ENCODE results near the gene POLD3.

The POLD3 gene, protein sequence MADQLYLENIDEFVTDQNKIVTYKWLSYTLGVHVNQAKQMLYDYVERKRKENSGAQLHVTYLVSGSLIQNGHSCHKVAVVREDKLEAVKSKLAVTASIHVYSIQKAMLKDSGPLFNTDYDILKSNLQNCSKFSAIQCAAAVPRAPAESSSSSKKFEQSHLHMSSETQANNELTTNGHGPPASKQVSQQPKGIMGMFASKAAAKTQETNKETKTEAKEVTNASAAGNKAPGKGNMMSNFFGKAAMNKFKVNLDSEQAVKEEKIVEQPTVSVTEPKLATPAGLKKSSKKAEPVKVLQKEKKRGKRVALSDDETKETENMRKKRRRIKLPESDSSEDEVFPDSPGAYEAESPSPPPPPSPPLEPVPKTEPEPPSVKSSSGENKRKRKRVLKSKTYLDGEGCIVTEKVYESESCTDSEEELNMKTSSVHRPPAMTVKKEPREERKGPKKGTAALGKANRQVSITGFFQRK

DNA sequence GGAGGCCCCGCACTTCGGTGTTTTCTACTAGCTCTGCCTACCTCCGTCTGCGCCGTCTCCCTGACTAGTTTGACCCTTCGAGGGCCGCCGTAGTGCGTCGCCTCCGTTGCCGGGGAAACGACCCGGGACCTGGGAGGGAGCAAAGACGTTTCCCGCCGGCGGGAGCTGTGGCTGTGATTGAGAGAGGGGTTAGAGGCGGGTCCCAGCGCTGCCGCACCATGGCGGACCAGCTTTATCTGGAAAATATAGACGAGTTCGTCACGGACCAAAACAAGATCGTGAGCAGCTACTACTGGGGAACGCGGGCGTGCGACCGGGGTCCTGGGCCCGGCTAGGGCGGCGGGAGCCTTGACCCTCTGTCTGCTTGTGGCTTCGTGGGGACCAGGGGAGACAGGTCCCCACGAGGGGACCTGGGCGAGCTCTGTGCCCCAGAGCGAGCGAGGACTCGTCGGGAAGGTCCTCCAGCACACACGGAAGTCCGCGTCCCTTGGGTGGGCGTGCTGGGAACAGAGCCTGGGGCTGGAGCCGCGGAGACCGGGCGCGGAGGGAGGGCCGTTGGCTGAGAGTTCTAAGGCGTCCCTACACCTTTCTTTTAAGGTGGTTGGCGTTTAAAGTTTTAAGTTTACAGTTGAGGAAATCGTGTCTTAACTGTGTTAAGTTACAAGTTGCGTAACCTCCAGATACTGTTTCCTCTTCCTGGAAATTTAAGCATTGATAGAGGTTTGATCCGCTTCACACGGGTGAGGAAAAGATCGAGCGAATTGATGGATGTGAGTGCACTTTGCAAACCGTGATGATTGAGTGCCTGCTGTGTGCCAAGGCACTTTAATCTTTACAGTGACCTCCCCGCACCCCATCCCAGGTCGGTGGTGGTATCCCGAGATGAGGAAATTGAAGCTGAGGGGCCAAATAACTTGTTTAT, at the start of gene POLD3:
TSS of gene POLD3 (plus strand) at position 142 of the 922 bp plus-strand sequence. CDS start at position 219, 77 bp downstream.
- peak; percentile 95 for DNase-seq

DNA sequence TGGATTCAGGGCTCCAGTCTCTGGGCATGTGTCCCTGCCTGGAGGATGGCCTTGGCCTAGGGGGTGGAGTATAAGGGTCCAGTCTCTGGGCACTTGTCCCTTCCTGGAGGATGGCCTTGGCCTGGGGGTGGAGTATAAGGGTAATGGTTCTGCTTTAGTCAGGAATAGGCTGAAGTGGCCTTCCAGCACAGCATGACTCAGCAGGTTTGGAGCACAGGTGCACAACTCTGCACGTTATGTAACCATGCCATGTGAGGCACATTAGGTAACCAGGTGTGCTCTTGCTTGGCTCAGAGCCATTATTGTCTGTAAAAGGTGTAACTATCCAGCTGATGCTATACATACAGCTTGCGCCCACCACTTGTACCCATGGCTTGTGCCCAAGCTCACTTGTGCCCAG, 48.4 kb upstream of the POLD3 start:
- no peak for DNase-seq

DNA sequence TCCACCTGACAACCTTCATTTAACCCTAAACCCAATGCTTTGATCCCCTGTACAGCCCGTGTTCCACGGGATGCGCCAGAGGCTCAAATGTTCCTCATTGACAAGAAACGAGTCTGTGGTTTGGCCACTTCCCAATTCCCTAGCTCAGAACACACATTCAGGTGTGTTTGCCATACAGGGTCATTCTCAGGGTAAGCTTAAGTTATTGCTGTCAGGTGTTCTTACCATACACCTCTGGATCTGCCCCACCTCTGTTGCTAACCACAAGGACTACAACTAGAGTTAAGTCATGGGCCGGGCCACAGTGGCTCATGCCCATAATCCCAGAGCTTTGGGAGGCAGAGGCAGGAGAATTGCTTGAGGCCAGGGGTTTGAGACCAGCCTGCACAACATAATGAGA, 45.6 kb upstream of the POLD3 start:
- no peak for DNase-seq

DNA sequence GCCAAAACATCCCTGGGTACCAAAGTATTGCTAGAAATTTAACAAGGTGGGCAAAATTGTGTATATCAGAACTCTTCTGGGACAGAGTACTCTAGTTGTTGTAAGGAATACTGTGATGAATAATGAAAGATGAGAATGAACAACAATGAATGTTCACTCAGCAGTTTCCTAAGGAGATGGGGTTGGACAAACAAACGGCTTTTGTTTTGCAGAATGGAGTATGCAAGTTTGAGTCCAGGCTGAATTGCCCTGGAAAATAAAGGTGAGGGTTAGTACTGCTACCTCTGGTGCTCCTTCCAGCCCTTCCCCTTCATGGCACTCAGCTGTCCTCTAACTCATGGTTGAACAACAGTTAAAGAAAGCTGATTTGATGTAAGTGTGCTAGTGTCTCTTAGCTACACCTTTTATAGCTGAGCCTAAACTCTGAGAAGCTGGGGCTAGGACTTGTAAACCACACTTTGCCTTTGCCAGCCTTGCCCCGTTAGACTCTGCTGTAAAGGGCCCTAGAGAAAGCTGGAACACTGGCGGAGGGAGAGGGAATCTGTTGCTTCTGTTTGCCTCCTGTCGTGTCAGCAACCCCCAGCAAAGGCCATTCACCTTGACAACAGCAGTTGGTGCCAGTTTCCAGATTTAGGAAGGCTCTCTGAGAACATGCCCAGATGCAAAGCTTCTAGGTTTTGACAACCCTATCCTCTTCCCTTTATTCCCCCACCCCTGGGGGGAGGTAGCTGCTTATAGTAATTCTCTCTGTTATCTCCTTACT, 41.2 kb upstream of the POLD3 start:
- no peak for DNase-seq

DNA sequence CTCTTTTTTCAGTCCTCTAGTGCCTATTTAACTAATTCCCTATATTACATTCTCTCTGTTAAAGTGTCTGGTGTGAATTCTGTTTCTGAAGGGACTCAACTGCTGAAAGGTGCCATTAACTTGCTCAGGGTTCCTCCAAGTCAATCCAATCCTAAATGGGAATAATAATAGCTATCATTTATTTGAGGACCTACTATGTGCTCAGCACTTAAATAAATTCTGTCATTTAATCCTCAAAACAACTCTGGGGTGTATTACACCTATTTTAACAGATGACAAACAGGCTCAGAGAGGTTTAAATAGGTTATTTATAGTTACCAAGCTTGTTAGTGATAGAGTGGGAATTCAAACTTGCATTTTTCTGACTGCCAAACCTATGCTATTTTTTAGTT, 40.6 kb upstream of the POLD3 start:
- no peak for DNase-seq

DNA sequence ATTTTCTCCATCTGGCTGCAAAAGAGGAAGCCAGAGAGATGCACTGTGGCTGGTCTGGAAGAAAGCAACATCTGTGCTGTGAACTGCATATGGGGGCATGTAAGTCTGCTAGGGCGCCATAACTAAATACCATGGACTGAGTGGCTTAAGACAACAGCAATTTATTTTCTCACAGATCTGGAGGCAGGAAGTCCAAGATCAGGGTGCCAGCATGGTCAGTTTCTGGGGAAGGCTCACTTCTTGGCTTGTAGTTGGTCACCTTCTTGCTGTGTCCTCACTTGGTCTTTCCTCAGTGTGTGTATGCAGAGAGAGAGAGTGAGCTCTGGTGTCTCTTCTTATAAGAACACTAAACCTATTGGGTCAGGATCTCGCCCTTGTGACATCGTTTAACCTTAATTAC, 34.9 kb upstream of the POLD3 start:
- no peak for DNase-seq

DNA sequence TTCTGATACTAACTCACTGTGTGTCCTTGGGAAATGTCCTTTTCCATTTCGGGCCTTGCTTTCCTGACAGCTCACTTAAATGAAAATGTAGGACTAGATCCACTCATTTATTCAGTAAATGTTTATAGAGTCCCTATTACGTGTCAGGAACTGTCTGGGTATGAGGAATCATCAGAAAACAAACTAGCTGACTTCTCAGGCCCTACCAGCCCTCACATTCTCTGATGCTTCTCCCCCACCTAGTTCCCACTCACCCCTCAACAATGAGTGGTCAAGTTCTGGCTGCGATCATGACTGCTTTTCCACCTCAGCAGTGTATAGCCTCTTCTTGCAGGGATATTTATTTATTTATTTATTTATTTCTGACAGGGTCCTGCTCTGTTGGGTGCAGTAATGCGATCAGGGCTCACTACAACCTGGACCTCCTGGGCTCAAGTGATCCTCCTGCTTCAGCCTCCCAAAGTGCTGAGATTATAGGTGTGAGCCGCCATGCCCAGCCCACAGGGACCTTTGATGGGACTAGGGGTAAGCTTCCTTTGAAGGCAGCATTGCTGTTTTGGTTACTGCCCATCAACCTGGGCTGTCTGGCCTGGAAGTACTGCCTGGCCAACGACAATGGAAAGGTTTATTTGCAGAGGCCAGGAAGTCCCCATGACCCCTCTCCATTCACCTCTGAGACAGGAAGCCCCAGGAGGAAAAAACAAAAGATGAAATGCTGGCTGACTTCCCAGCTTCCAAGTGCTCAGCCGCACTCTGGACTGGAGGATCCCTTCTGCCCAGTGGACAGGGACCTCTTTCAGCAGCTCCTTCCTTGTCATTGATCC, 33.1 kb upstream of the POLD3 start:
- no peak for DNase-seq

DNA sequence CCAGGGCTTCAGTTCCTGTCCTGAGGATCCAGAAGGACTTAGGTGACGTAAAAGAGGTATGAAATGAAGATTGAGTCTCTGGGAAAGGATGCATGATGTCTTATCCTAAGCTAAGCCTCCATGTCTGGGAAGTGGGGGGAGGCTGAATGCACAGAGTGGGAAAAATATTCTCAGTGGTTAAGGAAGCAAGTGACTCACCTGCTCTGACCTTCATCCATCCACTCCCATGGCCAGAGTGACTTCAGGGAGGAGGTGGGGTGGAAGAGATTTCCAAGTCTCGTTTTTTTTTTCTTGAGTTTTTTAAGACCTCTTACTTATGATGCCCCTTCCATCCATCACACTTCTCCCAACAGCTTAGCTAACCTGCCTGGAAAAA, 32.5 kb upstream of the POLD3 start:
- no peak for DNase-seq

DNA sequence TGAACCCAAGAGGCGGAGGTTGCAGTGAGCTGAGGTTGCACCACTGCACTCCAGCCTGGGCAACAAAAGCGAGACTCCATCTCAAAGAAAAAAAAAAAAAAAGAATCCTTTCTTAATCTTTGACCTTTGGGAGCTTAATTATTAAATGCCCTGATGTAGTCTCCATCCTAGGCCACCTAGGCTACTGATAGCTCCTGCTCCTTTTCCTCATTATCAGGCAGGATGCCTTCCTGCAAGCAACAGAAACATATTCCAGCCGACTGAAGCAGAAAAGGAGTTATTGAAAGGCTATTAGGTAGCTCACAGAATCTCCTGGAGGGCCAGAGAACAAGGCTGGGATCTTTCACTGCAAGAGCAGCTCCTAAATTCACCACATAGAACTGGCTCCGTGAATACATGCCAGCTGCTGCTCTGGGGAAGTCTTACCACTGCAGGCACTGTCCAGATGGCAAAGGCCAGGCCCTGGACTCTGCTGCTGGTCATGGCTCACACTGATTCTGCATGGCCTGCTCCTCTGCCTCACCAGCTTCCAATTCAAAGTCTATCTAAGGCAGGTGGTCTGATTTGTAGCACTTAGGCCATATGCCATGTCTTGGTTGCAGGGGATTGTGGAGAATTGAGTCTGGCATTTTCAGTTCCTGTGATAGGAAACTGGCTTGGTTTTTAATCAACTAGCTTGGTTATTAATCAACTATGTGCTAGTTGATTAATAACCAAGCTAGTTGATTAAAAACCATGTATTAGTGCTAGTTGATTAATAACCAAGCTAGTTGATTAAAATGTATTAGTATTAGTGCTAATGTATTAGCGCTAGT, 26.0 kb upstream of the POLD3 start:
- DNase-seq, result no peak

DNA sequence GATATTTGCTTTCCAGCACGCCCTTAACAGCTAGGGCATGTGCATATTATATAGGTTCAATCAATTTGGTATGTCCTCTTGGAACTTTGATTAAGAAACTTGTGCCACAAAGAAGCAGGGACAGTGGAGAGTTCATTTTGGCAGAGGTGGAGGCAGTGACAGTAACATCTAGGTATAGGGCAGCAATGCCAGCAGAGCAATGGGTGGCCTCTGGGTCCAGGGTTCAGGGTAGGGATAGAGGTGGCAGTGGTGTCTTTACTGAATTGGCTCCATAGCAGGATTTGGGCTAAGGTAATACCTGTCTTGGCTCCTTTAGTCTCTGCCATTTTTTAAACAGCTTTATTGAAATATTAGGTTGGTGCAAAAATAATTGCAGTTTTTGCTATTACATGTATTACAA, 24.4 kb upstream of the POLD3 start:
- DNase-seq, result no peak

DNA sequence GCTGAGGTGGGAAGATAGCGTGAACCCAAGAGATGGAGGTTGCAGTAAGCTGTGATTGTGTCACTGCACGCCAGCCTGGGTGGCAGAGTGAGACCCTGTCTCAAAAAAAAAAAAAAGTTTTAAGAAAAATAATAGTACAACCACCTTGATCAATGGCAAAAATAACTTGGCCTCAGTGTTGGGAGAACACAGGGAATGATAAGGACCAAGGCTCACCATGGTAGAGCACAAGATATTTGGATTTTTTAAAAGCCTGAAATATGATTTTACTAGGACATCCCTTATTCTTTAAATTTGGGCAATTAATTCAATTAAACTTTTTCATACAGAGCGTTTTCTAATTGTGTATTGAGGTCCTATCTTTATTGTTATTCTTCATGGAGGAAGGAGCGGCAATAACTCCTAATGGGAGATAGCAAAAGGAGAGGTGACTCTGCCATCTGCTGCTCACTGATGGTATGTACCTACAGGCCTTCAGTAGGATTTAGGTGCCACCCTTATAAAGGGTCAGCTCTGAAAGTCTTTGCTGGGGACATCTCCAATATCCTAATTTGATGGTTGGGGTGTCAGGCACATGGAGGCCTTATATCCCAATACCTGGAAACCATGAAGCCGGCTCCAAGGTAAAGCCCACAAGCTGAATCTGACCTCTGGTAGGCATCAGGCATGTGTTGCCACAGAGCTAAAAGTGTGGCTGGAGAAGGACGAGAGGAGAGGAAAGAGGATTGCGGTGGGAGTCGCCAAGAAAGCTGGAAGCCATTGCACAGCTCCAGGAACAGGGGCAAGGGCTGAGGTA, 21.9 kb upstream of the POLD3 start:
- peak; percentile 11 for DNase-seq

DNA sequence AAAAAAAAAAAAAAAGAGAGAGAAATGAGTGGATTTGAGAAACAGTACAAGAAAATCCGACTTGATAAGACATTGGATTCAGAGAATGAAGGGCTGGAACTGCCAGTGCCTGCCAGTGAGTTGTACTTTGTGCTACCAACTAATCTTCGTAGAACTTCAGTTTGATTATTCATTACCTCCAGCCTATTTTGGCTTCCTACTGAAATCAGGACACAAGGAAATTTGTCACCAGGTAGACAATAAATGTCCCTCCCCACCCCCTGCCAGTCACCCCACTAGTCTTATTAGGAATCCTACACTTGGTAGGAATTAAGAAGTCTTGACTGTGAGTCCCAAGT, 21.4 kb upstream of the POLD3 start:
- DNase-seq, result no peak

DNA sequence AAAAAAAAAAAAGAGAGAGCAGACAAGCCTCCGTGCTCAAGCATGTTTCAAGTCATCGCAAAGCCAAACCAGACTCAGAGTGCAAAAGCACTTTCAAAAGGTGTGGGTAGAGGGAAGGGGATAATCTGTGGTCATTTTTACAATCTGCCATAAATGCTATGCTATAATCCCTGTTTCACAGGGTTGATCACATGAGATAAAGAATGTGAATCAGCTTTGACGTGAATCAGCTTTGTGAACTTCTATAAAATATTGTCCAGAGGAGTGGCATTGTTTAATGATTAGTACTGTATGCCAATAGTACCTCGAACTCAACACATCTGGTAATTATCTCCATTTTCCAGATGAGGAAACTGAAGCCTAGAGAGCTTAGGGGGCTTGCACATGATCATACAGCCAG, 20.0 kb upstream of the POLD3 start:
- DNase-seq, result no peak

DNA sequence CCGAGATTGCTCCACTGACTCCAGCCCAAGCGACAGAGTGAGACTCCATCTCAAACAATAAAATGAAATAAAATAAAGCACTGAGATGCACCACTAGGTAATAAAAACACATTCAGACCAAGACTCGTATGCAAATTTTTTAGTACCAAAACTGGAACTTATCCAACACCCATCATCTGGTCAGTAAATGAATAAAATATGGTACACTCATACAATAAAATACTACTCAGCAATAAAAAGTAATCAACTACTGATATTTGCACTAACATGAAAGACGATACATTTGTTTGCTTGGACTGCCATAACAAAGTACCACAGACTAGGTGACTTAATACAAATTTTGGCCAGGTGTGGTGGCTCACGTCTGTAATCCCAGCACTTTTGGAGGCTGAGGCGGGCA, 17.8 kb upstream of the POLD3 start:
- DNase-seq, result no peak

DNA sequence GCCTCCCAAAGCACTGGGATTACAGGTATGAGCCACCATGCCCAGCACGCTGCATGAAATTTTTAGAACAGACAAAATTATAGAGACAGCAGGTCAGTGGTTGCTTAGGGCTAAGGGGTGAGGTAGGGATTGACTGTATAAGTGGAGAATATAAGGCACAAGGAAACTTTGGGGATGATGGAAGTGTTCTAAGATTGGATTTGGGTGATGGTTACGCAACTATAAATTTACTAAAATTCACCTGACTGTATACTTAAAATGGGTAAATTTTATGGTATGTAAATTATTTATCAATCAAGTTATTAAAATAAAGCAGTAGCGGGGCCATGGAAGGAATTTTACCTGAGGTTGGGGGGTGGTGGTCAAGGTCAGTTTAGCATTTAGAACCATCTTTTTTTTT, 16.4 kb upstream of the POLD3 start:
- DNase-seq, result no peak

DNA sequence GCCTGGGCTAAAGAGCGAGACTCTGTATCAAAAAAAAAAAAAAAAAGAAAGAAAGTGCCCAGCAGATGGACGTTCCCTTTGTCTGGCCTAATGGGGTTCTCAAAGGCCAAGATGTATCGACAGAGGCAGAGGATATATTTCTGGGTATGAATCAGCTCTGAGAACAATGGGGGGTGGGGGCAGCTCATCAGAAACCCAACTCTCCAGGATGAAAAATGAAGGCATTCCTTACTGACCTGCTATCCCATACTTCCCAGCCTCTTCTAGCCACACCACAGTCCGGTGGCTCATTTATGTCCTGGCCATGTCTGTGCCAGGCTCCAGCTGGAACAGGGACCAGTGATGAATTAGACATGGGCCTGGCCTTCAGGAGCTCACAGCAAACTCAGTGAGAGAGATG, 15.2 kb upstream of the POLD3 start:
- no peak for DNase-seq

DNA sequence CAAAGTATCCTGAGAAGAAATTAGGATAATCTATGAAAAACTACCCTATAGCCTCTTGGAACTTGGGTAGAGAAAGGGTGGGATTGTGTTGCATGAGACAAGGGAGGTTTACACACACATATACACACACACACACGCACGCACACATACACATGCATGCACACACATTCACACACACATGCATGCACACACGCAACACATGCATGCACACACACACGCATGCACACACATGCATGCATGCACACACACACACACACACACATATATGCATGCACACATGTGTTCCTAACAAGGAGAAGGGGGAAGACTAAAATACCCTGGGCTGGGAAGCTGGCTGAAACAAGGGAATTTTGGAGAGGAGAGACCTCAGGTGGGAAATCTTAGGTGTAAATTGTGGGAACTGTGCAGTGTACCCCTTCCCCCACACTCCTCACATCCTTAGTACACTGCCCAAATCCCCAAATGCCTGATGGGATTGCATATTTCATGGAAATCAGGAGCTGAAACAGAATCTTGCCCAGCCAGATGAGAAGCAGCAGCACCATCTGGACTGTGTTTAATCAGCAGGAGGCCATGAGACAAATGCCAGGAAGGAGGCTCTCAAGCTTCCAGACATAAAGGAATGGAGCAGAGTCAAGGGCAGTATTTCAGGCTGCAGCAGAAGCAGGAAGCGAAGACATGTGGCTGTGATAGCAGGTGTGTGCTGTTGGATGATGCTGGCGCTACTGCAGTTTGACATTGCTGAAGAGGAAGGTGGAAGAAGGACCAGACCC, 14.6 kb upstream of the POLD3 start:
- DNase-seq, result no peak

DNA sequence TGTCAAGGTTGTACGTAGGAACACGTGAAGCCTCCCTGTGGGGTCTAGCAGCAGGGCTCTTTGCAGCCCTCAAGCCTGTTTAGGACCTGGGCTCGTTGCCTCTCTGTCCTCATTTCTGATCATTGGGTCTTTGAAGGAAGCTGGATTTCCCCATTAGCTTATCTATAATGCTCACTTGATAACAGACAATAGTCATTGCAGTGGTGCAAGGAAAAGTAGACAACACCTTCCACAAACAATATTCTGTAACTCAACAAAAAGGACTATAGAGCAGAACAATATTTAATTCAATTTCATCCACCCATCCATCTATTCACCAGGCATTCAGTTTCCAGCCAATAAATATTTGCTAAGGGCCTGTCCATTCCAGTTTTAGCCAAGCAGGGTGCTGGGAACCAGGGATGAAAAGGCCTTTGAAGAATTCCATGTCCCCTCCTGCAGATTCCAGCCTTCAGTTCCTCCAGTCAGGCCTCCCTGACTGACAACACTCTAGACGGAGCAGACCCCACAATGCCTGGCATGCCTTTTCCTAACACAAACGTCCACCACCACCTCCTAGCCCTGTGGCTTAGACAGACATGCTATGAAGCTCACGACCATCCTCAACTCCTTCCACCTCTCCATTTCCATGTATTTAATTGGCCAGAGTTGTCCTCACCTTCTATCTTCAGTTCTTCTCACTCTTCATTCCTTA, 12.7 kb upstream of the POLD3 start:
- DNase-seq, result no peak

DNA sequence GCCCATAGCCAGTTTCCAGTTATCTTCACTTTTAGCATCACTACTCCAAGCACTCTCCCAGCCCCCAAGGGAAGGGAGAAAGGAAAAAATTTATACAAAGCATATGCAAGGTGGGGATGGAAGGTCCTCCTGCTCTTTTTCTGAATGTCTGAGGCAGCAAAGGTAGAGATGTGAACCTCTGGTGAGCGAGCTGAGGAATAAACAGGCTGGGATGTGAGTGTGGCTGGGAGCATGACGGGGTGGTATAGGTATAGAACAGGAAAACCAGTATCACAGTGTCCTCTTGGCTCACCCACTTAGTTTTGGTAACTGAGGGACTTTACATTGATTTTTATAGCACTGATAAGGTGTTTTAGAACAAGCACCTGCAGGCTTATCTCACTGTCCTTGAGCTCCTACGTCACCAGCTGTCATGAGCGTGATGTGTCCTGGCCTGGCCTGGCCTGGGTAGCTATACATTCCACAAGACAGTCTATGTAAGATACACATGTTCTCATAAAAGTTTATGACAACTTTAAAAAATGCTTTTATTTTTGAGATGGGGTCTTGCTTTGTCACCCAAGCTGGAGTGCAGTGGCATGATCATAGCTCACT, 10.3 kb upstream of the POLD3 start:
- no peak for DNase-seq
